Coronary artery (tissue), 2 donors: ENCODE data around the gene EHD4.

Experiments used
- DNase-seq: peaks from one replicate; pipeline ENCODE4 v3.0.0-alpha.2; 2017; ENCODE audit warnings: low spot score
- H3K27ac ChIP-seq, 2 donors: fragments of 200-600 bp; sonication (generic); one replicate each; pipeline ENCODE4 v1.5.1; 2016 to 2019
- H3K4me3 ChIP-seq: fragments of 200-600 bp; sonication (generic); 2 replicates; pipeline ENCODE4 v1.5.1; 2016; ENCODE audit warnings: mild to moderate bottlenecking, moderate library complexity
- CTCF ChIP-seq: fragments of 200-600 bp; sonication (generic); IDR thresholded peaks from one replicate; pipeline ENCODE4 v1.5.1; 2019; ENCODE audit warnings: antibody characterized with exemption

The EHD4 gene

GRCh38 chr15:41985236-41986160 lies 13.1 kb upstream of the EHD4 start:
- peak; percentile 64 for DNase-seq
- no peak overlapping the region for H3K4me3 ChIP-seq
- no peak overlapping the region for H3K27ac ChIP-seq

GRCh38 chr15:41984622-41985021 lies 12.3 kb upstream of the EHD4 start:
- Histone ChIP-seq H3K4me3 (no peak overlapping the region), H3K27ac (no peak overlapping the region)
- no peak for DNase-seq
- no peak for TF ChIP-seq CTCF

More at GRCh38 chr15:41985236-41986160, 13.1 kb upstream of the EHD4 start:
- no peak for TF ChIP-seq CTCF

GRCh38 chr15:41983621-41984571 lies 11.5 kb upstream of the EHD4 start:
- no peak overlapping the region for H3K27ac ChIP-seq
- peak; percentile 46 for DNase-seq
- TF ChIP-seq CTCF = no peak
- H3K4me3 ChIP-seq = no peak overlapping the region

- TF ChIP-seq CTCF = no peak
- no peak overlapping the region for H3K4me3 ChIP-seq
- DNase-seq = peak; percentile 55
- H3K27ac ChIP-seq = no peak overlapping the region
Observed at GRCh38 chr15:41983221-41983620, 10.9 kb upstream of the EHD4 start.

GRCh38 chr15:41982133-41982930 lies 10.0 kb upstream of the EHD4 start:
- DNase-seq = peak; percentile 38

More at GRCh38 chr15:41982133-41982930, 10.0 kb upstream of the EHD4 start:
- H3K27ac ChIP-seq = no peak overlapping the region
- no peak for TF ChIP-seq CTCF
- no peak overlapping the region for H3K4me3 ChIP-seq
